IgD-negative memory B cell (primary cell): ENCODE results near the gene ACTL6A. TPM values are rescaled to one million over a fixed set of nuclear protein-coding genes. Genes with fewer than 3 reads are reported as not detected.

ENCODE experiments used
- H3K27ac Mint-ChIP-seq, 3 donors: one replicate each; pipeline ENCODE4 v1.8.0; 2020 to 2022; ENCODE audit warnings: mild to moderate bottlenecking in 3 of 3, mixed read lengths in 3 of 3, moderate library complexity in 1 of 3
- H3K27me3 Mint-ChIP-seq: one replicate; pipeline ENCODE4 v1.8.0; 2021; ENCODE audit warnings: mixed read lengths
- H3K36me3 Mint-ChIP-seq: one replicate; pipeline ENCODE4 v1.8.0; 2020; ENCODE audit warnings: mild to moderate bottlenecking, mixed read lengths
- H3K4me1 Mint-ChIP-seq, 3 donors: one replicate each; pipeline ENCODE4 v1.8.0; 2020 to 2022; ENCODE audit warnings: mixed read lengths in 3 of 3, mild to moderate bottlenecking in 1 of 3
- H3K4me3 Mint-ChIP-seq, 4 donors: one replicate each; pipeline ENCODE4 v1.8.0; 2020 to 2022; ENCODE audit warnings: mild to moderate bottlenecking in 4 of 4, mixed read lengths in 4 of 4, moderate library complexity in 3 of 4
- H3K9me3 Mint-ChIP-seq, 3 donors: one replicate each; pipeline ENCODE4 v1.8.0; 2020 to 2021; ENCODE audit warnings: mixed read lengths in 3 of 3, mild to moderate bottlenecking in 1 of 3
- polyA plus RNA-seq: library from polyadenylated mRNA; unstranded; fragments of 300-500 nt; fragmentation: Illumina TruSeq; gene quantifications from one replicate; pipeline ENCODE4 v1.2.3, GENCODE V29; 2021

Gene ACTL6A
- polyA plus RNA-seq, 1 donor from 2014 or later: 39.9 TPM

- Mint-ChIP-seq H3K4me1 (no peaks in the 10 kb centered on the region), H3K27me3 (no peaks in the 10 kb centered on the region), H3K4me3 (no peak overlapping the region), H3K36me3 (peaks cover 1% of the 10 kb centered on the region), H3K9me3 (no peaks in the 10 kb centered on the region), H3K27ac (peak overlapping the region in 1 of 3 donors; percentile 49)
Measured at GRCh38 chr3:179551349-179552105, 11.2 kb upstream of the ACTL6A start.

- peak overlapping the region in 1 of 3 donors; percentile 22 for H3K27ac Mint-ChIP-seq
- H3K4me3 Mint-ChIP-seq: peak overlapping the region in 1 of 4 donors; percentile 65
- peaks cover 1% of the 10 kb centered on the region for H3K36me3 Mint-ChIP-seq
- no peaks in the 10 kb centered on the region for H3K27me3 Mint-ChIP-seq
- H3K4me1 Mint-ChIP-seq: peaks cover 8 to 14% (median 10%) of the 10 kb centered on the region in 3 donors
- no peaks in the 10 kb centered on the region for H3K9me3 Mint-ChIP-seq
Measured at GRCh38 chr3:179558742-179559364, 3.9 kb upstream of the ACTL6A start.

GRCh38 chr3:179560791-179561190 is 1.9 kb upstream of the ACTL6A start:
- Mint-ChIP-seq H3K4me1 (peaks cover 19 to 23% (median 21%) of the 10 kb centered on the region in 3 donors), H3K4me3 (peak overlapping the region in 1 of 4 donors; percentile 23), H3K36me3 (peaks cover 1% of the 10 kb centered on the region), H3K9me3 (no peaks in the 10 kb centered on the region), H3K27ac (no peak overlapping the region), H3K27me3 (no peaks in the 10 kb centered on the region)

GRCh38 chr3:179563271-179563783 is 601 bp downstream of the ACTL6A start:
- Mint-ChIP-seq H3K9me3 (no peaks in the 10 kb centered on the region), H3K27me3 (no peaks in the 10 kb centered on the region), H3K27ac (peak overlapping the region; percentile 59 to 87 (median 80)), H3K4me1 (peaks cover 20 to 27% (median 25%) of the 10 kb centered on the region in 3 donors), H3K4me3 (peak overlapping the region; percentile 93 to 99 (median 98)), H3K36me3 (no peaks in the 10 kb centered on the region)

GRCh38 chr3:179565496-179565895 is 2.8 kb downstream of the ACTL6A start:
- no peaks in the 10 kb centered on the region for H3K36me3 Mint-ChIP-seq
- H3K27ac Mint-ChIP-seq: peak overlapping the region in 2 of 3 donors; percentile 26 to 55
- H3K4me1 Mint-ChIP-seq: peaks cover 23 to 31% (median 25%) of the 10 kb centered on the region in 3 donors
- no peaks in the 10 kb centered on the region for H3K9me3 Mint-ChIP-seq
- peak overlapping the region in 2 of 4 donors; percentile 3 to 67 for H3K4me3 Mint-ChIP-seq
- no peaks in the 10 kb centered on the region for H3K27me3 Mint-ChIP-seq

- H3K27me3 Mint-ChIP-seq: no peaks in the 10 kb centered on the region
- H3K36me3 Mint-ChIP-seq: peaks cover 9% of the 10 kb centered on the region
- H3K4me3 Mint-ChIP-seq: no peak overlapping the region
- H3K27ac Mint-ChIP-seq: no peak overlapping the region
- H3K4me1 Mint-ChIP-seq: no peaks in the 10 kb centered on the region
- H3K9me3 Mint-ChIP-seq: no peaks in the 10 kb centered on the region
Measured at GRCh38 chr3:179580992-179581391, 18.3 kb downstream of the ACTL6A start.

- Mint-ChIP-seq H3K27ac (no peak overlapping the region), H3K4me3 (no peak overlapping the region), H3K4me1 (no peaks in the 10 kb centered on the region), H3K9me3 (no peaks in the 10 kb centered on the region), H3K27me3 (no peaks in the 10 kb centered on the region), H3K36me3 (no peaks in the 10 kb centered on the region)
Measured at GRCh38 chr3:179589143-179589542, 26.4 kb downstream of the ACTL6A start.

GRCh38 chr3:179590669-179591068 is 27.9 kb downstream of the ACTL6A start:
- Mint-ChIP-seq H3K4me1 (no peaks in the 10 kb centered on the region), H3K9me3 (no peaks in the 10 kb centered on the region), H3K27ac (no peak overlapping the region), H3K4me3 (no peak overlapping the region), H3K27me3 (no peaks in the 10 kb centered on the region), H3K36me3 (no peaks in the 10 kb centered on the region)

- Mint-ChIP-seq H3K36me3 (no peaks in the 10 kb centered on the region), H3K9me3 (no peaks in the 10 kb centered on the region), H3K27me3 (no peaks in the 10 kb centered on the region), H3K4me1 (no peaks in the 10 kb centered on the region), H3K4me3 (no peak overlapping the region), H3K27ac (peak overlapping the region in 1 of 3 donors; percentile 52)
Measured at GRCh38 chr3:179591313-179591712, 28.6 kb downstream of the ACTL6A start.

- H3K36me3 Mint-ChIP-seq: peaks cover 3% of the 10 kb centered on the region
Measured at GRCh38 chr3:179599531-179599930, 36.8 kb downstream of the ACTL6A start.

GRCh38 chr3:179603321-179603720 is 40.6 kb downstream of the ACTL6A start:
- Mint-ChIP-seq H3K4me3 (peak overlapping the region in 3 of 4 donors; percentile 99 to 100 (median 99)), H3K36me3 (peaks cover 4% of the 10 kb centered on the region), H3K9me3 (no peaks in the 10 kb centered on the region), H3K27ac (peak overlapping the region in 1 of 3 donors; percentile 66), H3K27me3 (peaks cover 2% of the 10 kb centered on the region), H3K4me1 (peaks cover 28 to 40% (median 30%) of the 10 kb centered on the region in 3 donors)

More at GRCh38 chr3:179599531-179599930, 36.8 kb downstream of the ACTL6A start:
- peak overlapping the region in 1 of 4 donors; percentile 7 for H3K4me3 Mint-ChIP-seq
- no peaks in the 10 kb centered on the region for H3K27me3 Mint-ChIP-seq
- peaks cover 5 to 14% (median 10%) of the 10 kb centered on the region in 3 donors for H3K4me1 Mint-ChIP-seq
- H3K27ac Mint-ChIP-seq: peak overlapping the region in 1 of 3 donors; percentile 21
- no peaks in the 10 kb centered on the region for H3K9me3 Mint-ChIP-seq

GRCh38 chr3:179603831-179604230 is 41.1 kb downstream of the ACTL6A start:
- Mint-ChIP-seq H3K9me3 (no peaks in the 10 kb centered on the region), H3K4me1 (peaks cover 30 to 43% (median 33%) of the 10 kb centered on the region in 3 donors), H3K27ac (peak overlapping the region; percentile 98 to 100 (median 98)), H3K4me3 (peak overlapping the region; percentile 99 to 100 (median 100)), H3K36me3 (peaks cover 4% of the 10 kb centered on the region), H3K27me3 (peaks cover 2% of the 10 kb centered on the region)

- no peaks in the 10 kb centered on the region for H3K9me3 Mint-ChIP-seq
- peaks cover 2% of the 10 kb centered on the region for H3K27me3 Mint-ChIP-seq
- H3K4me3 Mint-ChIP-seq: peak within 1 kb of the TSS; percentile 99 to 100 (median 100)
- peak within 1 kb of the TSS; percentile 98 to 100 (median 98) for H3K27ac Mint-ChIP-seq
- peaks cover 36 to 48% (median 40%) of the 10 kb centered on the region in 3 donors for H3K4me1 Mint-ChIP-seq
- peaks cover 3% of the 10 kb centered on the region for H3K36me3 Mint-ChIP-seq
Measured at GRCh38 chr3:179604321-179605078, 41.8 kb downstream of the ACTL6A start, which contains the start of the genes MRPL47 and NDUFB5. TSS of gene MRPL47 (minus strand) at chr3:179604638. CDS start at chr3:179604624, 14 bp downstream. TSS of gene NDUFB5 (plus strand) at chr3:179604794. CDS start at chr3:179604816, 22 bp downstream.

GRCh38 chr3:179606534-179607085 is 43.9 kb downstream of the ACTL6A start:
- Mint-ChIP-seq H3K9me3 (no peaks in the 10 kb centered on the region), H3K36me3 (peaks cover 2% of the 10 kb centered on the region), H3K27me3 (peaks cover 2% of the 10 kb centered on the region), H3K4me3 (peak overlapping the region; percentile 68 to 95 (median 84)), H3K27ac (peak overlapping the region; percentile 74 to 92 (median 85)), H3K4me1 (peaks cover 36 to 52% (median 47%) of the 10 kb centered on the region in 3 donors)
